Hepatocyte (in vitro differentiated cells): ENCODE data around the gene DUOXA2. TPM values are rescaled to one million over a fixed set of nuclear protein-coding genes. Genes with fewer than 3 reads are reported as not detected.

Source experiments
- DNase-seq: peaks from one replicate; pipeline ENCODE4 v3.0.0-alpha.2; 2016; ENCODE audit warnings: low spot score
- H2AFZ ChIP-seq: fragments of 200-600 bp; sonication (generic); 2 replicates; pipeline ENCODE4 v1.6.0; 2016; ENCODE audit warnings: antibody characterized with exemption, mild to moderate bottlenecking
- H3K27ac ChIP-seq: fragments of 200-600 bp; sonication (generic); 2 replicates; pipeline ENCODE4 v1.5.1; 2016; ENCODE audit warnings: mild to moderate bottlenecking
- H3K27me3 ChIP-seq: fragments of 200-600 bp; sonication (generic); 2 replicates; pipeline ENCODE4 v1.6.1; 2016
- H3K36me3 ChIP-seq: fragments of 200-600 bp; sonication (generic); replicated peaks from 2 replicates; pipeline ENCODE4 v1.5.1; 2016; ENCODE audit warnings: low read depth; ENCODE audit not compliant: insufficient read depth
- H3K4me1 ChIP-seq: fragments of 200-600 bp; sonication (generic); 2 replicates; pipeline ENCODE4 v1.5.1; 2016; ENCODE audit warnings: mild to moderate bottlenecking, moderate library complexity; ENCODE audit not compliant: insufficient read depth
- H3K4me2 ChIP-seq: fragments of 200-600 bp; sonication (generic); 2 replicates; pipeline ENCODE4 v1.6.0; 2016
- H3K4me3 ChIP-seq: fragments of 200-600 bp; sonication (generic); 2 replicates; pipeline ENCODE4 v1.5.1; 2016; ENCODE audit warnings: mild to moderate bottlenecking
- H3K79me2 ChIP-seq: fragments of 200-600 bp; sonication (generic); 2 replicates; pipeline ENCODE4 v1.6.0; 2017; ENCODE audit warnings: mild to moderate bottlenecking
- H3K9me2 ChIP-seq: fragments of 200-600 bp; sonication (generic); replicated peaks from 2 replicates; pipeline ENCODE4 v1.6.0; 2017; ENCODE audit warnings: mild to moderate bottlenecking; ENCODE audit not compliant: insufficient read depth
- H3K9me3 ChIP-seq: fragments of 200-600 bp; sonication (generic); 2 replicates; pipeline ENCODE4 v1.5.1; 2016; ENCODE audit warnings: low read depth, mild to moderate bottlenecking
- H4K20me1 ChIP-seq: fragments of 200-600 bp; sonication (generic); 2 replicates; pipeline ENCODE4 v1.6.0; 2016; ENCODE audit warnings: mild to moderate bottlenecking; ENCODE audit not compliant: insufficient read depth, poor library complexity, severe bottlenecking
- EZH2 ChIP-seq: fragments of 200-600 bp; sonication (generic); IDR thresholded peaks from 2 replicates; pipeline ENCODE4 v1.6.1; 2016; ENCODE audit warnings: antibody characterized with exemption, mild to moderate bottlenecking, borderline replicate concordance
- EZH2phosphoT487 ChIP-seq: fragments of 200-600 bp; sonication (generic); IDR thresholded peaks from one replicate; pipeline ENCODE4 v1.6.1; 2018; ENCODE audit warnings: antibody characterized with exemption, mild to moderate bottlenecking, low read depth, moderate library complexity; ENCODE audit not compliant: unreplicated experiment, severe bottlenecking
- WGBS: methylation state at CpG from one replicate; pipeline ENCODE4 v1.1.6; 2016; ENCODE audit warnings: low lambda C conversion rate; ENCODE audit errors: missing lambda C conversion rate; 5-methylcytosine and 5-hydroxymethylcytosine counted together
- polyA plus RNA-seq: library from polyadenylated mRNA; unstranded; fragments of >200 nt; fragmentation: Nextera tagmentation; extraction: Ambion mirVana; gene quantifications from 2 replicates; pipeline ENCODE4 v1.2.1, GENCODE V29; 2016
- total RNA-seq: library from RNA; depleted of rRNA; stranded (reverse); fragments of >200 nt; gene quantifications from 2 replicates; pipeline ENCODE4 v1.2.3, GENCODE V29; 2014
- TF ChIP-seq, protein P1 (sequence below): fragments of 200-600 bp; sonication (generic); IDR thresholded peaks from 2 replicates; pipeline ENCODE4 v1.5.1; 2016; ENCODE audit warnings: antibody characterized with exemption, mild to moderate bottlenecking; ENCODE audit not compliant: poor library complexity

Gene DUOXA2
- total and polyA plus RNA-seq, 2 experiments from 2014 or later = 13.8 to 35.8 TPM

DNA sequence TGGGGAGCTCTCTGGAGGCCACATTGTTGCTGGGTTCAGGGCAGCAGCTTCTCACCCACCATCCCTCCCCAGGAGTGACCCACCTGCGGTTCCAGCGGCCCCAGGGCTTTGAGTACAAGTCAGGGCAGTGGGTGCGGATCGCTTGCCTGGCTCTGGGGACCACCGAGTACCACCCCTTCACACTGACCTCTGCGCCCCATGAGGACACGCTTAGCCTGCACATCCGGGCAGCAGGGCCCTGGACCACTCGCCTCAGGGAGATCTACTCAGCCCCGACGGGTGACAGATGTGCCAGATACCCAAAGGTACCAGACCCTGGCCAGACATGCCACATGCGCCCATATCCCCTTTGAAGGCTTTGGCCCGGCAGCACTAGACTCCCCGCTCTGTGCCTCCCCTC lies 47.5 kb downstream of the DUOXA2 start:
- Histone ChIP-seq H3K9me3 (no peaks in the 10 kb centered on the region), H2AFZ (no peak overlapping the region), H3K79me2 (peaks cover 8% of the 10 kb centered on the region), H3K4me3 (no peak overlapping the region), H3K4me2 (no peak overlapping the region), H3K9me2 (no peaks in the 10 kb centered on the region), H3K4me1 (peaks cover 28% of the 10 kb centered on the region), H3K27me3 (no peaks in the 10 kb centered on the region), H3K27ac (no peak overlapping the region), H4K20me1 (no peaks in the 10 kb centered on the region), H3K36me3 (no peaks in the 10 kb centered on the region)
- WGBS = 92% methylated on average over 11 of the region's 14 CpGs
- TF ChIP-seq, protein P1, sequence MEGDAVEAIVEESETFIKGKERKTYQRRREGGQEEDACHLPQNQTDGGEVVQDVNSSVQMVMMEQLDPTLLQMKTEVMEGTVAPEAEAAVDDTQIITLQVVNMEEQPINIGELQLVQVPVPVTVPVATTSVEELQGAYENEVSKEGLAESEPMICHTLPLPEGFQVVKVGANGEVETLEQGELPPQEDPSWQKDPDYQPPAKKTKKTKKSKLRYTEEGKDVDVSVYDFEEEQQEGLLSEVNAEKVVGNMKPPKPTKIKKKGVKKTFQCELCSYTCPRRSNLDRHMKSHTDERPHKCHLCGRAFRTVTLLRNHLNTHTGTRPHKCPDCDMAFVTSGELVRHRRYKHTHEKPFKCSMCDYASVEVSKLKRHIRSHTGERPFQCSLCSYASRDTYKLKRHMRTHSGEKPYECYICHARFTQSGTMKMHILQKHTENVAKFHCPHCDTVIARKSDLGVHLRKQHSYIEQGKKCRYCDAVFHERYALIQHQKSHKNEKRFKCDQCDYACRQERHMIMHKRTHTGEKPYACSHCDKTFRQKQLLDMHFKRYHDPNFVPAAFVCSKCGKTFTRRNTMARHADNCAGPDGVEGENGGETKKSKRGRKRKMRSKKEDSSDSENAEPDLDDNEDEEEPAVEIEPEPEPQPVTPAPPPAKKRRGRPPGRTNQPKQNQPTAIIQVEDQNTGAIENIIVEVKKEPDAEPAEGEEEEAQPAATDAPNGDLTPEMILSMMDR = no peak
- TF ChIP-seq EZH2 = no peak
- no peak for DNase-seq

DNA sequence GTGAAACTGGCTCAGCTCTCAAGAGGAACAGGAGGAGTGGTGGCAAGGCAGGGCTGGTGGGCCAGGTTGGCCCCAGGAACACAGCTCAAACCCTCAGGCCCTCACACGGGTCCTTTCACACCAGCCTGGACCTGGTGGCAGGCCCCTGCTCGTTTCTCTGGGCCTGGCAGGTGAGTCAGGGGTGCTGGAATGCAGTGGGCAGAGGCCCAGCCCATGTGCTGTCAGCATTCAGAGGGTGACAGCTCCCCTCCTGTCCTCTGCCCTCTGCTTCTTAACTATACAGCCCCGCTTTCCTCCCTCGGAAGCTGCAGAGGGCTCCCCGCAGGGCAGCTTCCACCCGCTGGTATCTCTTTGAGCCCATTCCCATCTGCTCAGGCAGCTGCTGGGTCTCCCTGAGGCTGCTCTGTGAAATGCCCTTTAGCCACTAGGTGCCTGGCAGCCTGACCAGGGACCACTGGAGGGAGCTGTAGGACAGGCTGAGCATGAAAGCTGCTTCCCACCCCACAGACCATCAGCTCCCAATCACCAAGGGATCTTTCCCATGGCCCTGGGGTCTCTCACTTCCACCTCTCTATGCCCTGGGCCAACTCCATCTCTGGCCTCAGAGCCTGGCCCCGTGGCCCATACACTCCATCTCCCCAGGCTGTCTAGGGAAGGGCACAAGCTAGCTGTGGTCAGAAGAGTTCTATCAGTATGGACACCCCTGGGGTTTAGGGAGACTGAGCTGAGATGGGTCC lies 48.8 kb downstream of the DUOXA2 start:
- no peaks in the 10 kb centered on the region for H3K9me2 ChIP-seq
- no peaks in the 10 kb centered on the region for H3K9me3 ChIP-seq
- no peak overlapping the region for H3K4me2 ChIP-seq
- peak overlapping the region; percentile 69 for H3K27ac ChIP-seq
- TF ChIP-seq, protein P1 = peak; percentile 91
- TF ChIP-seq EZH2 (no peak), EZH2phosphoT487 (no peak)
- no peaks in the 10 kb centered on the region for H3K27me3 ChIP-seq
- H3K36me3 ChIP-seq = no peaks in the 10 kb centered on the region
- H3K4me1 ChIP-seq = peaks cover 28% of the 10 kb centered on the region
- DNase-seq = peak; percentile 88
- peaks cover 8% of the 10 kb centered on the region for H3K79me2 ChIP-seq
- 7% methylated on average over 7 of the region's 7 CpGs for WGBS
- H4K20me1 ChIP-seq = no peaks in the 10 kb centered on the region
- H3K4me3 ChIP-seq = no peak overlapping the region
- no peak overlapping the region for H2AFZ ChIP-seq

DNA sequence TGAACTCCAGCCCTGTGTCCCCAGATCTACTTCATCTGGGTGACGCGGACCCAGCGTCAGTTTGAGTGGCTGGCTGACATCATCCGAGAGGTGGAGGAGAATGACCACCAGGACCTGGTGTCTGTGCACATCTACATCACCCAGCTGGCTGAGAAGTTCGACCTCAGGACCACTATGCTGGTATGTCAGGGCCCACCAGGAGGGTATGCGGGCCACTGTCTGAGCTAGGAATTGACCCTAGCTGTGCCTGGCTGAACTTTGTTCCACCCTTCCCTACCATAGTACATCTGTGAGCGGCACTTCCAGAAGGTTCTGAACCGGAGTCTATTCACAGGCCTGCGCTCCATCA lies 49.4 kb downstream of the DUOXA2 start:
- WGBS = 86% methylated on average over 9 of the region's 9 CpGs
- H3K4me1 ChIP-seq = peaks cover 28% of the 10 kb centered on the region
- H4K20me1 ChIP-seq = no peaks in the 10 kb centered on the region
- peak overlapping the region; percentile 69 for H3K27ac ChIP-seq
- H3K9me3 ChIP-seq = no peaks in the 10 kb centered on the region
- TF ChIP-seq EZH2phosphoT487 (no peak), EZH2 (no peak)
- peaks cover 8% of the 10 kb centered on the region for H3K79me2 ChIP-seq
- no peaks in the 10 kb centered on the region for H3K27me3 ChIP-seq
- no peaks in the 10 kb centered on the region for H3K36me3 ChIP-seq
- no peak overlapping the region for H3K4me3 ChIP-seq
- H3K9me2 ChIP-seq = no peaks in the 10 kb centered on the region
- H3K4me2 ChIP-seq = no peak overlapping the region
- no peak overlapping the region for H2AFZ ChIP-seq
- DNase-seq = no peak

DNA sequence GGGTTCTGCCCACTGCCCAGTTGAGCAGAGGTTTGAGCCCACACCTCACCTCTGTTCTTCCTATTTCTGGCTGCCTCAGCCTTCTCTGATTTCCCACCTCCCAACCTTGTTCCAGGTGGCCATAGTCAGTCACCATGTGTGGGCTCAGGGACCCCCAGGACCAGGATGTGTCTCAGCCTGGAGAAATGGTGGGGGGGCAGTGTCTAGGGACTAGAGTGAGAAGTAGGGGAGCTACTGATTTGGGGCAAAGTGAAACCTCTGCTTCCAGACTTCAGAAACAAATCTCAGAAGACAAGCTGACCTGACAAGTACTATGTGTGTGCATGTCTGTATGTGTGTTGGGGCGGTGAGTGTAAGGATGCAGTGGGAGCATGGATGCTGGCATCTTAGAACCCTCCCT lies 50.8 kb downstream of the DUOXA2 start:
- H3K27ac ChIP-seq = no peak overlapping the region
- no peak overlapping the region for H3K4me2 ChIP-seq

More for the DNA sequence above, 50.8 kb downstream of the DUOXA2 start:
- Histone ChIP-seq H3K4me1 (peaks cover 28% of the 10 kb centered on the region), H4K20me1 (no peaks in the 10 kb centered on the region), H3K9me2 (no peaks in the 10 kb centered on the region), H3K27me3 (no peaks in the 10 kb centered on the region), H3K9me3 (no peaks in the 10 kb centered on the region), H3K36me3 (no peaks in the 10 kb centered on the region), H2AFZ (no peak overlapping the region), H3K4me3 (no peak overlapping the region), H3K79me2 (peaks cover 8% of the 10 kb centered on the region)
- no peak for DNase-seq
- TF ChIP-seq, protein P1 = no peak
- TF ChIP-seq EZH2phosphoT487 (no peak), EZH2 (no peak)
- WGBS = 100% methylated on average over 1 of the region's 1 CpG
